Measurements from ENCODE around the gene CCDC157. TPM values are rescaled to one million over a fixed set of nuclear protein-coding genes. Genes with fewer than 3 reads are reported as not detected.

The CCDC157 gene
- total RNA-seq, 1 donor from 2014 or later = 4.2 TPM

DNA sequence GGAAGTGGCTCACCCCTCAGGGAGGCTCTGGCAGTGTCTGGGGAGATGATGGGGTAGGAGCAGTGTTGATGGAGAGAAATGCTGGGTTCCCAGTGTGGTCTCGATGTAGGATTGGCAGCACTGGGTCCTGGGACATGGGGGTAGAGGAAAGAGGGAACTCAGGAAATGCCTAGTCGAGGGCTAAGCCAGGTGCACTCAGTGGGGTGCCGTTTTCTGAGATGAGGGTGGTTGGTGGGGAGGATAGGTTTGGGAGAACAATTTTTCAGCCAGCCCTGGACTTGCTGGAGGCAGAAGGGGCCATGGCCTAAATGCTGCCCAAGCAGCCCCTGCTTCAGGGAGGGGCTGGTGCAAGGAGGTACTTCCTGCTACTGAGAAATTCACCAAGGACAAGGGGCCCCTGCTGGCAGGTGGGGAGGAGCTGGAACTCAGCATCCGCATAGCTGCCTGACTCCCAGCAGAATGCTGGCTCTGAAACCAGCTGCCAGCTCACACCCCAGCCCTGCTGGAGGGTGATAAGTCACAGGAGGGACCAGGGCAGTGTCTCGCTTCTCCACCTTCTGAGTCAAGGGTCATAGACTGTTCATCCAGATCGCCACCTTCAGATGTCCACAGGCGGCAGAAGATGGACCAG lies 6.0 kb downstream of the CCDC157 start:
- Histone ChIP-seq H3K4me3 (no peak overlapping the region), H3K4me1 (peaks cover 3% of the 10 kb centered on the region), H3K27ac (no peak overlapping the region), H3K27me3 (no peaks in the 10 kb centered on the region), H3K36me3 (no peaks in the 10 kb centered on the region), H3K9me3 (no peaks in the 10 kb centered on the region)
- intact Hi-C loops (cut with DNase I) = no loop called here
- no peak for DNase-seq (ENCODE audit: extremely low spot score in 2 of 2)
- TF ChIP-seq, protein P1, sequence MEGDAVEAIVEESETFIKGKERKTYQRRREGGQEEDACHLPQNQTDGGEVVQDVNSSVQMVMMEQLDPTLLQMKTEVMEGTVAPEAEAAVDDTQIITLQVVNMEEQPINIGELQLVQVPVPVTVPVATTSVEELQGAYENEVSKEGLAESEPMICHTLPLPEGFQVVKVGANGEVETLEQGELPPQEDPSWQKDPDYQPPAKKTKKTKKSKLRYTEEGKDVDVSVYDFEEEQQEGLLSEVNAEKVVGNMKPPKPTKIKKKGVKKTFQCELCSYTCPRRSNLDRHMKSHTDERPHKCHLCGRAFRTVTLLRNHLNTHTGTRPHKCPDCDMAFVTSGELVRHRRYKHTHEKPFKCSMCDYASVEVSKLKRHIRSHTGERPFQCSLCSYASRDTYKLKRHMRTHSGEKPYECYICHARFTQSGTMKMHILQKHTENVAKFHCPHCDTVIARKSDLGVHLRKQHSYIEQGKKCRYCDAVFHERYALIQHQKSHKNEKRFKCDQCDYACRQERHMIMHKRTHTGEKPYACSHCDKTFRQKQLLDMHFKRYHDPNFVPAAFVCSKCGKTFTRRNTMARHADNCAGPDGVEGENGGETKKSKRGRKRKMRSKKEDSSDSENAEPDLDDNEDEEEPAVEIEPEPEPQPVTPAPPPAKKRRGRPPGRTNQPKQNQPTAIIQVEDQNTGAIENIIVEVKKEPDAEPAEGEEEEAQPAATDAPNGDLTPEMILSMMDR (IDR thresholded peaks at IDR 0.05) = no peak
- TF ChIP-seq POLR2AphosphoS5 (IDR thresholded peaks at IDR 0.05; ENCODE audit: insufficient read depth in 1 of 2, low read depth in 1 of 2) (no peak), POLR2A (IDR thresholded peaks at IDR 0.05) (no peak)

DNA sequence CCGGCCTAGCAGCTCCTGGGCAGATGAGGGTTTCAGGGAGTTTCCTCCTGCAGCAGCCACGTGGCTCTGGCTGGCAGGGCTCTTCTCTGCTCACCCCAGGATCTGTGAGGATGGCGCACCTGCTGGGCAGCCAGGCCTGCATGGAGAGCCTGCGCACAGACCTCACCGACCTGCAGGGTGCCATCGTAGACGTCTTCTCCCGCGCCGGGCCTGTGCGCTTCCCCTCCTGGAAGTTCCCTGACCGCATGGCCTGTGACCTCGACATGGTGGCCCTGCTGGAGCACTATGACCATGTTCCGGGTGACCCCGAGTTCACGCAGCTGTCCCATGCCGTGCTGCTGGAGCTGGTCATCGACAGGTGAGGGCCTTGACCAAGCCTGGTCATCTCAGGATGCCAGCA lies 9.1 kb downstream of the CCDC157 start:
- Histone ChIP-seq H3K36me3 (no peaks in the 10 kb centered on the region), H3K27me3 (no peaks in the 10 kb centered on the region), H3K9me3 (no peaks in the 10 kb centered on the region), H3K27ac (no peak overlapping the region), H3K4me3 (no peak overlapping the region), H3K4me1 (no peaks in the 10 kb centered on the region)
- DNase-seq (ENCODE audit: extremely low spot score in 2 of 2) = no peak
- intact Hi-C loops (cut with DNase I) = no loop called here
- TF ChIP-seq POLR2A (IDR thresholded peaks at IDR 0.05) (no peak), POLR2AphosphoS5 (IDR thresholded peaks at IDR 0.05; ENCODE audit: insufficient read depth in 1 of 2, low read depth in 1 of 2) (no peak)

DNA sequence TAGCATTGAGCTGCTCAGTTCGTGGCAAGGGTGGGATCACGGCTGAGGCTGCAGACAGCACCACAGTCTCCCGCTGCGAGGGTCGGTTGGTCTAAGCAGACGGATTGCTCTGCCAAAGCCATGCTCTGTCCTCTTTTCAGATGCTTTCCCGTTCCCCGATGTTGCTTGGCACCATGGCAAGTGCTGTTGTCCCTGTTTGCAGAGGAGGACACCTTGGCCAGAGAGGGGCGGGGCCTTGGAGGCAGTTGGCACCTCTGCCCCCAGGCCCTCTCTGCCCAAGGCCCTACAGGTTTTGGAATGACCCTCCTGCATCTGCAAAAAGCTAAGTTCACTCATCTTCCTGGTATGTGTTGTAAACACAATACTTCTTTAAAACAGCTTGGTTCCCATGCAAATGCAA lies 11.6 kb downstream of the CCDC157 start:
- H3K27ac ChIP-seq = no peak overlapping the region
- DNase-seq (ENCODE audit: extremely low spot score in 2 of 2) = no peak
- no peaks in the 10 kb centered on the region for H3K36me3 ChIP-seq
- no peak overlapping the region for H3K4me3 ChIP-seq
- TF ChIP-seq POLR2AphosphoS5 (IDR thresholded peaks at IDR 0.05; ENCODE audit: insufficient read depth in 1 of 2, low read depth in 1 of 2) (no peak), POLR2A (IDR thresholded peaks at IDR 0.05) (no peak)
- TF ChIP-seq, protein P1 (IDR thresholded peaks at IDR 0.05) = no peak
- intact Hi-C loops (cut with DNase I) = no loop called here
- no peaks in the 10 kb centered on the region for H3K9me3 ChIP-seq
- H3K27me3 ChIP-seq = no peaks in the 10 kb centered on the region
- no peaks in the 10 kb centered on the region for H3K4me1 ChIP-seq

DNA sequence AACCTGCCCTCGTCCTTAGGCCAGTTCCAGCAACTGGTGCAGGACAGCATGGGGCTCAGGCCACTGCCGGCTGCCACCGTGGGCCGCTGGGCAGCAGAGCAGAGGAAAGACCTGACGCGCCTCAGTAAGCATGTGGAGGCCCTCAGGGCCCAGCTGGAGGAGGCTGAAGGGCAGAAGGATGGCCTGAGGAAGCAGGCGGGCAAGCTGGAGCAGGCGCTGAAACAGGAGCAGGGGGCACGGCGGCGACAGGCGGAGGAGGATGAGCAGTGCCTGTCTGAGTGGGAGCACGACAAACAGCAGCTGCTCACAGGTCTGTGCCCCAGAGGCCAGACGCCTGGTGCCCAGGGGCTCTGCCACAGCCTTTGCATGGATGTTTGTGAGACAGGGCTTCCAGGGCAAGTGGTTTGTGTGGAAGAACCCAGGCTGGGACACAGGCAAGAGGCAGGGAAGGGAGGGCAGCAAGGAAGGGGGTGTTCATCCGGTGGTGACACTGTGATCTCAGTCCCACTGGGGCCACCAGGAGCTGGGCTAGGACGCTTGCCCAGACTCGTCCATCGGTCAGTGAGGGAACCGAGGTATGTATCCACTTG lies 13.9 kb downstream of the CCDC157 start:
- intact Hi-C loops (cut with DNase I) = loop anchor here (10.0 kb wide), 1 partner anchor 266 kb away; no protein-coding TSS in a partner anchor
- no peak for TF ChIP-seq POLR2AphosphoS5 (IDR thresholded peaks at IDR 0.05; ENCODE audit: insufficient read depth in 1 of 2, low read depth in 1 of 2)
- TF ChIP-seq, protein P1 (IDR thresholded peaks at IDR 0.05) = no peak
- no peak for TF ChIP-seq POLR2A (IDR thresholded peaks at IDR 0.05)
- H3K9me3 ChIP-seq = no peaks in the 10 kb centered on the region
- H3K36me3 ChIP-seq = no peaks in the 10 kb centered on the region
- no peak for DNase-seq (ENCODE audit: extremely low spot score in 2 of 2)
- no peaks in the 10 kb centered on the region for H3K4me1 ChIP-seq
- H3K27ac ChIP-seq = no peak overlapping the region
- H3K4me3 ChIP-seq = no peak overlapping the region
- H3K27me3 ChIP-seq = no peaks in the 10 kb centered on the region

DNA sequence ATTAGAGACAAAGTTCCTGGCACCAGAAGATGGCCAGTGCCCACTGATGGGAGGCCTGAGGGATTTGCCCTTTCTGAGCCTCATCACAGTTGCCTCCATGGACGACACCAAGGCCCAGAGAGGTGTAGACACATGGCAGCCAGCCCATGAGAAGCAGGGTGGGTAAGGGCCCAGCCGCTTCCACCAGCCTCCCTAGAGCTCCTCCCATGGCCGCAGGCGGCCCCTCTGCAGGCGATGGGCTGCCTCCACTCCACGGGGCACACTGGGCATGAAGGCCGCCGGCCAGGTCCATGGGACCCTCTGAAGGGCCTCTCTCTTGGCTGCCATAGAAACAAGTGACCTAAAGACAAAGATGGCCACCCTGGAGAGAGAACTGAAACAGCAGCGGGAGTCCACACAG lies 14.5 kb downstream of the CCDC157 start:
- intact Hi-C loops (cut with DNase I) = loop anchor here (10.0 kb wide), 1 partner anchor 267 kb away; no protein-coding TSS in a partner anchor
- no peak for DNase-seq (ENCODE audit: extremely low spot score in 2 of 2)
- no peaks in the 10 kb centered on the region for H3K4me1 ChIP-seq
- H3K4me3 ChIP-seq = no peak overlapping the region
- H3K9me3 ChIP-seq = no peaks in the 10 kb centered on the region
- no peaks in the 10 kb centered on the region for H3K36me3 ChIP-seq
- no peaks in the 10 kb centered on the region for H3K27me3 ChIP-seq
- TF ChIP-seq POLR2AphosphoS5 (IDR thresholded peaks at IDR 0.05; ENCODE audit: insufficient read depth in 1 of 2, low read depth in 1 of 2) (no peak), POLR2A (IDR thresholded peaks at IDR 0.05) (no peak)
- TF ChIP-seq, protein P1 (IDR thresholded peaks at IDR 0.05) = no peak
- H3K27ac ChIP-seq = no peak overlapping the region
